Kidney epithelial cell (primary cell): ENCODE data around the gene OLIG3. TPM values are rescaled to one million over a fixed set of nuclear protein-coding genes. Genes with fewer than 3 reads are reported as not detected.

Experiments
- DNase-seq: peaks from one replicate; pipeline ENCODE4 v3.0.0-alpha.2; 2010; ENCODE audit warnings: low read depth
- H3K27me3 ChIP-seq: 2 replicates; pipeline ENCODE4 v1.6.0; 2011; ENCODE audit warnings: low read length; ENCODE audit not compliant: control insufficient read depth, insufficient read depth
- H3K36me3 ChIP-seq: 2 replicates; pipeline ENCODE4 v1.5.1; 2011; ENCODE audit warnings: low read length; ENCODE audit not compliant: control insufficient read depth, insufficient read depth
- H3K4me3 ChIP-seq: 2 replicates; pipeline ENCODE4 v1.5.1; 2011; ENCODE audit warnings: low read depth, mild to moderate bottlenecking, control low read depth, low read length
- total RNA-seq: library from RNA; depleted of rRNA; stranded (reverse); fragments of >200 nt; gene quantifications from 2 replicates; pipeline ENCODE4 v1.2.3, GENCODE V29; 2015
- TF ChIP-seq, protein P1 (sequence below): IDR thresholded peaks from 2 replicates; pipeline ENCODE4 v1.5.1; 2011; ENCODE audit warnings: mild to moderate bottlenecking, moderate library complexity, low read length, control low read depth, inconsistent platforms; ENCODE audit not compliant: insufficient read depth, poor library complexity, severe bottlenecking

OLIG3 gene
- total RNA-seq, 1 donor from 2014 or later, result not detected

DNA sequence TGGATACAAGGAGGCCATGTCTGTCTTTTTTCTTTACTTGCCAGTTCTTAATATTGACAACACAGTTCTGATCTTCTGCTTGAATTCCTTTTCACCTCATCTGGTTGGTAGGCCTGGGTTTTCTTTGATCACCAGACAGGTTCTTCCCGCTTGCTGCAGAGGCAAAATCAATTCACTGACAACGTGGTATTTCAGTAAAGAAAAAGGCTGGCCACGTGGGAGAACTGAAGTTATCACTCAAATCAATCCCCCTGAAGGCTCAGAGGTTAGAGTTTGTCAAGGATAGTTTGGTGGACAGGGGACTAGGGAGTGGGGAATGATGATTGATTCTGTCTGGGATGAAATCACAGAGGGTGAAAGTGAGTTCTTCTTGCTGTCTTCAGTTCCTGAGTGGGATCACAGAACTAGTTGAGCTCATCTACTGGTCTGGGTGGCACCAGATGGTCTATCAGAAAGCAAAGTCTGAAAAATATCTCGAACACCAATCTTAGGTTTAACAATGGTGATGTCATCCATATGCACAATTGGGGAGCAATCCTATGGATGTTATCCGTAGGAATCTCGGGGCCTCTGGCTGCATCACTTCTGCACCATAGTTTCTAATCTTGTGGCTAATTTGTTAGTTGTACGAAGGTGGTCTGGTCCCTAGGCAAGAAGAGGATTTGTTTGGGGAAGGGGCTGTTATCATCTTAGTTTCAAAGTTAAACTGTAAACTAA, 37.3 kb upstream of the OLIG3 start:
- no peaks in the 10 kb centered on the region for H3K36me3 ChIP-seq
- no peak overlapping the region for H3K4me3 ChIP-seq
- TF ChIP-seq, protein P1, sequence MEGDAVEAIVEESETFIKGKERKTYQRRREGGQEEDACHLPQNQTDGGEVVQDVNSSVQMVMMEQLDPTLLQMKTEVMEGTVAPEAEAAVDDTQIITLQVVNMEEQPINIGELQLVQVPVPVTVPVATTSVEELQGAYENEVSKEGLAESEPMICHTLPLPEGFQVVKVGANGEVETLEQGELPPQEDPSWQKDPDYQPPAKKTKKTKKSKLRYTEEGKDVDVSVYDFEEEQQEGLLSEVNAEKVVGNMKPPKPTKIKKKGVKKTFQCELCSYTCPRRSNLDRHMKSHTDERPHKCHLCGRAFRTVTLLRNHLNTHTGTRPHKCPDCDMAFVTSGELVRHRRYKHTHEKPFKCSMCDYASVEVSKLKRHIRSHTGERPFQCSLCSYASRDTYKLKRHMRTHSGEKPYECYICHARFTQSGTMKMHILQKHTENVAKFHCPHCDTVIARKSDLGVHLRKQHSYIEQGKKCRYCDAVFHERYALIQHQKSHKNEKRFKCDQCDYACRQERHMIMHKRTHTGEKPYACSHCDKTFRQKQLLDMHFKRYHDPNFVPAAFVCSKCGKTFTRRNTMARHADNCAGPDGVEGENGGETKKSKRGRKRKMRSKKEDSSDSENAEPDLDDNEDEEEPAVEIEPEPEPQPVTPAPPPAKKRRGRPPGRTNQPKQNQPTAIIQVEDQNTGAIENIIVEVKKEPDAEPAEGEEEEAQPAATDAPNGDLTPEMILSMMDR, result no peak
- H3K27me3 ChIP-seq, result no peaks in the 10 kb centered on the region
- no peak for DNase-seq

DNA sequence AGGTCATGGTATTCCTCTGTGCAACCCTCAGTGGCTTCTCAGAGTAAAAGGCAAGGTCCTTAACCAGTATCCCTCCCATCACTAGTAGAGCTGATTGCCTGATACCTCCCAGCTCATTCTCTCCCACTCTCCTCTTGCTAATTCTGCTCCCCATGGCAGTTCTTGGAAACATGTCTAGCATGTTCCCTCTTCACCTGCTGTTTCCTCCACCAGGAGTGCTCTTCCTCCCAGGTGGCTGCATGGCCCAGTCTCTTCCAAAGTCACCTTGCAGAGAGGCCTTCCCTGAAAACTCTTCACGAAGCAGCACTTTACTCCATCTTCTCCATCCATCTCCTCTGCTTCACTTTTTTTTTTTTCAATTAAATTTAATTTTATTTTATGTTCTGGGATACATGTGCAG, 36.2 kb upstream of the OLIG3 start:
- Histone ChIP-seq H3K4me3 (no peak overlapping the region), H3K27me3 (no peaks in the 10 kb centered on the region), H3K36me3 (no peaks in the 10 kb centered on the region)
- DNase-seq, result no peak
- TF ChIP-seq, protein P1, result no peak

GRCh38 chr6:137522831-137523230, 28.6 kb upstream of the OLIG3 start:
- Histone ChIP-seq H3K4me3 (no peak overlapping the region), H3K27me3 (peaks cover under 1% of the 10 kb centered on the region), H3K36me3 (no peaks in the 10 kb centered on the region)
- TF ChIP-seq, protein P1, result no peak
- DNase-seq, result no peak

DNA sequence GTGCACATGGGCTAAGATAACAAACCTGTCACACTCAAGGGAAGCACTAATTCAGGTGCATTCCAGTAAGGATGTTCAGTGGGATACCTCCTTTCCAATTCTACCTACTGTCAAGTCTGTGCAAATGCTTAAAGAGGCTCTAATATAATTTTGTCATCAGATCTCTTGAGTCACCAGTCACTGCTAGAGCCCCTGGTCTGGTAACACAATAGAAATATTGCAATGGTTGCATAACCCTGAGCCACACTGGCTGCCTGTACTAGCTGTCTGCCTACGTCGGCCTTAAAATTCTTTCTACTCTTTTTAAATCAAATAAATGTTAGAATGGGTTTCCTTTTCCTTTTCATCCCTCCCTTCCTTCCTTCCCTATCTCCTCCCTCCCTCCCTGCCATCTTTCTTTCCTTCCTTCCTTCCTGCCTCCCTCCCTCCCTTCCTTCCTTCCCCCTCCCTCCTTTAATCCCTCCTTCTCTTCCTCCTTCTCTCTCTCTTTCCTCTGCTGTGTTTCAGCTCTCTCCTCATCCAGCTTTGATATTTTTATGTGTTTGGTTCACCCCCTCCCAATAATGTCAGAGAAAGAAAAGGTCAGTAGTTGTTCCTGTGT, 28.1 kb upstream of the OLIG3 start:
- TF ChIP-seq, protein P1, result no peak
- no peaks in the 10 kb centered on the region for H3K36me3 ChIP-seq
- H3K27me3 ChIP-seq, result peaks cover 4% of the 10 kb centered on the region
- DNase-seq, result no peak
- H3K4me3 ChIP-seq, result no peak overlapping the region

DNA sequence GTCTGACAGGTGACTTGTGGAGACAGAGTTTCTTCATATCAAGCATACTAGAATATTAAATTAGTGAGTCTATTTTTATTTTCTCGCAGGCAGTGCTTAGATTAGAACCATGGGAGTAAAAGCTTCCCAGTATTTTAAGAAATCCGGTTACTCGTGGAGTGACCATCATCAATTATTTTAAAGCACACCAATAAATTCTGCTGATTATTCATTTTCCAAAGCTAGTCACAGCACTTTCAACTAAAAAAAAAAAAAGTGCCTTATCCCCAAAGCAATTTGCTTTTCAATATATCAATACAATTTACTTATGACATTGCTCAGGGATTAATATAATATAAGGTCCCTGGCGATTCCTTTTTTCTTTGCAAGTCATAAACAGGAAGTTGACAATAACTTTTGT, 26.3 kb upstream of the OLIG3 start:
- Histone ChIP-seq H3K36me3 (no peaks in the 10 kb centered on the region), H3K27me3 (peaks cover 10% of the 10 kb centered on the region), H3K4me3 (no peak overlapping the region)
- TF ChIP-seq, protein P1, result no peak
- DNase-seq, result no peak
